HG03060 (cell line): ENCODE results near the gene CRACR2B.

Experiments used
- ATAC-seq: cut with Tn5 transposase; IDR thresholded peaks from one replicate; pipeline ENCODE4 v1.9.1; 2021; ENCODE audit warnings: low read depth, moderate number of reproducible peaks; ENCODE audit not compliant: unreplicated experiment

CRACR2B gene

DNA sequence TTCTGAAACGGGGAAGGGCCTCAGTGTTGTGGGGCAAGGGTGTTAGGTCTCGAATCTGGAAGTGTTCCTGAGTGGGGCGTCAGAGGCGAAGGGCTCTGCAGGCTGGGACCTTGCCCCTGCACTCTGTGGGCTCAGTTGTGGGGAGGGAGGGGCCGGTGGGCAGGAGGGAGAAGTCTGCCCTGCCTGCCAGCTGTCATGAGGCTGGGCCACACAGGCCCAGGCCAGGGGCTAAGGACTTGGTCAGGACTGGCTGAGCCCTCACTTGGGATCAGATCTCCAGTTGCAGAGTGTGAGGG is at the start of gene CRACR2B:
Gene CRACR2B (plus strand): TSS at position 23 of the 296 bp plus-strand sequence. CDS start 689 bp downstream, outside the sequence.
- no peak for ATAC-seq

DNA sequence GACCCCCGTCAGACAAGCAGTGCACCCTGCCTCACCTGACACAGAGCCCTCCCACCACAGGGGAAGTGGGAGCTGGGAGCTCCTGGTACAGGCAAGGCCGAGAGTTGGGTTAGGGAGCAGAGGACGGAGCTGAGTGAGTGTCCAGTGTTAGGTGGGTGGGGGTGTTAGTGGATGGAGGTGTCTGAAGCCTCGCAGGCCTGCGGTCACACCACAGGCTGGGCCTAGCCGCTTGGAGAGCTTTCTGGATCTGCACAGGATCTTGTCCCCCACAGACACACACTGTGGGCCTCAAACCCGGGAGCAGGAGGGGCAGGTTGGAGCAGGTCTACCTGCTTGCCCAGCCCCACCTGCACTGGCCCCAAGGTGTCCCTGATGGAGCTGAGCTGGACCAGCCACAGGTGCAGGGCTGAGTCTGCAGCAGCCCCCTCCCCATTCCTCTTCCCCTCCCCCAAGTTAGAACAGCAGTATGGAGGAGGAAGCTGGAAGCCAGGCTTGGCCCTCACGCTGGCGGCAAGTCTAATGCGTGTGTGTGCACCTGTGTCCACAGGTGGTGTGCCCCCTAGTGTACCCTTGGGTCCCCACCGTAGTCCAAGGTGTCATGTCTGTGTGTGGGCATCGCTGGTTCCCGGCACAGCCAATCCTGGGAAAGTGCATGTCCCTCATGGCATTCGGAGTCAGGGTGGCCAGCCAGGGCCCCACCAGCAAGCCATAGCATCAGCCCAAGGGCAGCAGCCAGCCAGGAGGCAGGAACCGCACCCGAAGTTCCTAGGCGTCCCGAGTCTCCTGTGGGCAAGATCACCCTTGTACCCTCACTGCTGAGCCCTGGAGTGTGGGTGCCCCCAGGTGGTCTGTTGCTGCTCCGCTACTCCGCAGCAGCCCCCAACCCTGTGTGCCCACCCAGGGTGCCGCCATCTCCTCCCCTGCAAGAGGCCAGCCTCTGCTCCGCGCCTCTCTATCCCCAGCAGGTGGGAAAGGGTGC is 48.5 kb upstream of the CRACR2B start:
- ATAC-seq, result no peak

DNA sequence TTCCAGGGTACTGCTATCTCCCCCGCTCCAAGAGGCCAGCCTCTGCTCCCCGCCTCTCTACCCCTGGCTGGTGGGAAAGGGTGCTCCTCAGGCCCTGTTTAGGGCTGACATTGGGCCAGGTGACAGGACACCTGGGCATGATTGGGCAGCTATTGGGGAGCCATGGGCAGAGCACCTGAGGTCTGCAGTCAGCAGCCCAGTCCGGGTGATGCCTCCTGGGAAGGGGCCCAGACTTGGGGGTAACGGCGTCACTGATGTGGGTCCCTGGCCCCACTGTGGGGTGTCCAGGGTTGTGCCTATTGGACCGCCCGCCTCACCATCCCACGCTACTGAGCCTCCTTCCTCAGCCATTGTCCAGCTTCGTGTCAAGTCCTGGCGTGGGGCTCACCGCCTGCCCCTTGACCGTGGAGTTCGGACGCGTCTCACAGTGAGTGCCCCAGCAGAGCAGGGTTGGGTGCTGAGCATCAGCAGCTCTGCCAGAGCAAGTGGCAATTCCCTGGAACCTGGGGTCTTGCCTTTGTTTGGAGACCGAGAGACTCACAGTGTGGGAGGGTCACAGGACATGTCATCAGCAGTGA is 47.7 kb upstream of the CRACR2B start:
- no peak for ATAC-seq

- ATAC-seq, result no peak
These were observed 45.2 kb upstream of the CRACR2B start for GRCh38 chr11:782264-783174.

- ATAC-seq, result no peak
These were observed 44.1 kb upstream of the CRACR2B start for GRCh38 chr11:783581-784015.

GRCh38 chr11:786235-787083 is 41.3 kb upstream of the CRACR2B start:
- ATAC-seq, result no peak

- ATAC-seq, result no peak
These were observed 40.5 kb upstream of the CRACR2B start for GRCh38 chr11:787084-787675.

DNA sequence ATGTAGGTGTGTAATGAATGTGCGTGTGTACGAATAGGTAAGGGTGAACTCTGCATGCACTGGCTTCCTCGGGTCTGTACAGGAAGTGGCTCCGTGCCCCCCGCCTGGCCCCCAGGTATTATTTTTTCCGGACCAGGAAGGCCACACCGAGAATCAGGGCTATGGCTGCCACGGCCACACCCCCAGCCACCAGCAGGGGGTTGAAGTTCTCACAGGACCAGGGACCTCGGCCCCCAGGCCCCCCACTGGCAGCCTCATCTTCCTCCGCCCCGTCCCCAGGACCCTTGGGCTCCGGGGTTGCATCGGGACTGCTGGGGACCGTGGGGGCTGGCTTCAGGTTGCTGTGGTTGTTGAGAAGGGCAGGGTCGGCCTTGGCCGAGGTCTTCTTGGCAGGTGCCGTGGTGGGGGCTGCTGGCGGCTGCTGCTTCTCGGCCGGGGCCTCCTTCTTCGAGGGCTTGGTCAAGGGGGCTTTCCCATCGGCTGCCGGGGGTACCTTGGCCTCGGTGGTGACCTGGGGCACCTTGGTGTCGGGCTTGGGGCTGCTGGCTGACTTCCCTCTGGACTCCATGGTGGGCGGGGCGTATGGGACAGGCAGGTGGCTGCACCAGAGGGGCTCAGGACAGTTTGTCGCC is 39.6 kb upstream of the CRACR2B start:
- ATAC-seq, result no peak

- no peak for ATAC-seq
These were observed 38.5 kb upstream of the CRACR2B start for GRCh38 chr11:788953-789940.

DNA sequence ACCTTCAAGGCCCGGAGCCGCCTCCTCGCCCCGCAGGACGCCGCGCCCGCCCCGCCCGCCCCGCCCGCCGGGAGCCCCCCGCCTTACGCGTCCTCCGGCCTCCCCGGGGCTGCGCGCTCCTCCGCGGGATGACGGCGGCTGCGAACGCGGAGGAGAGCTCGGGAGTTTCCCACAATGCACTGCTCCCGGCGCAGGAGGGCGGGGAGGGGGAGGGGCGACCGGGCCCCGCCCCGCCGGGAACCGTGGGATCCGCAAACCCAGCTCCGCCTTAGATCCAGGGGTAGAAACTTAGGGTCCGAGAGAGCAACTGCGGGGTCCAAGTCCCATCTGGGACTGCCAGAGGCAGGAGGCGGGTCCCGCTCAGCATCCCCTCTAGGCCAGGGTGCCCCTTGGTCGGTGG is 37.8 kb upstream of the CRACR2B start, which contains the start of gene CEND1:
Gene CEND1 (minus strand): TSS at position 148 of the 400 bp plus-strand sequence. CDS start 1,514 bp downstream, outside the sequence.
- ATAC-seq, result no peak

DNA sequence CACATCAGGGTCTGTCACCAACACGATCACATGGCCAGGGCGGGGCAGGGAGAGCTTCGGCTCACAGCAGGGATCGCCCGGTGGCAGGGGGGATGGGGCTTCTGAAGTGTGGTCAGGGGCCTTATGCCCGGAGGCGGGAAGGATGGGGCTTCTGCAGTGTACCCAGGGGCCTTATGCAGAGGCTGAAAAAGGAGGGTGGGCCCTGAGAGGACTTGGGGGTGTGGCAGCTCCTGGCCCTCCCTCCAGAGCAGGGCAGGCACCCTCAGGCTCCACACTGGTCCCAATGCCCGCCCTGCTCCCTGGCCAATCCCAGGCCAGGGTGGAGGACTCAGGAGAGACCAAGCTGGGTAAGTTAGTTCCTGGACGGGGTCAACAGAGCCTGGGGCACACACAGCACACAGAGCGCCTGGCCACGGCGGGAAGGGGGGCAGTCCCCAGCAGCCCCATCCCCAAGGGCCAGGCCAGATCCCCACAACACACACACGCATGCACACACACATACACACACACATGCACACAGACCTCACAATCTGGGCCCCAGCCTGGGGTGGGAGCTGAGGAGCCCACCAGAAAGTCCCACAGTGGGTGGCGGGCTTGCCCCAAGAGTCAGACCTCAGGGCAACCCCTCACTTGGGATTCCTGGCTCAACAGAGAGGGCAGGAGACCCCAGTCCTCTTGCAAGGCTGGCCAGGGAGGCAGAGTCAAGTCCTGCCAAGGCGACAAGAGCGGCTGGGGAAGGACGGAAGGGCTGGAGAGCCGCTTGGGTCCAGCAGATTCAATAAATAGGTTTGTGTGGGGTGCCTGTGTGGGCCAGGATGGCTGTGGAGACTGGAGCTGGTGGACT is 36.8 kb upstream of the CRACR2B start:
- ATAC-seq, result no peak

- no peak for ATAC-seq
These were observed 35.8 kb upstream of the CRACR2B start for GRCh38 chr11:791658-792534.

- no peak for ATAC-seq
These were observed 35.2 kb upstream of the CRACR2B start for GRCh38 chr11:792535-792821.

- no peak for ATAC-seq
These were observed 34.8 kb upstream of the CRACR2B start for GRCh38 chr11:792873-793272.

DNA sequence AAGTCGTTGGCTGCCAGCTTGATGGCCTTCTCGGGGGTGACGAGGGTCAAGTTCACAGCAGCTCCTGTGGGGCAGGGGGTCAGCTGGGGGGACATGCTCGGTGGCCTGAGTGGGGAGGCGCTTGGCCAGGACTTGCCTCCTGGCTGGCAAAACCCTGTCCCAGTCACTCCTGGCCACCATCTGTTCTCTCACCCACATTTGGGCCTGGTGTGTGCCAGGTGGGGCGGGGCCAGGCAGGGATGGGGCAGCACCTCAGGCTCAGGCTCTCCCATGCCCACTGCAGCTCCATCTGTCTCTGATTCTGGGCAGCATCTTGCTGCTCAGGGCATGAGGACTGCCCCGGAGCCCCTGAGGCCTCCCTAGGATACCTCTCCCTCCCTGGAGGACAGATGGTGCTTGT is 34.2 kb upstream of the CRACR2B start:
- ATAC-seq, result no peak

GRCh38 chr11:794013-794765 is 33.5 kb upstream of the CRACR2B start:
- ATAC-seq, result no peak
